ENCODE data around the gene MIA3. TPM values are rescaled to one million over a fixed set of nuclear protein-coding genes. Genes with fewer than 3 reads are reported as not detected.
A peak's percentile ranks its signal among the peaks of the same experiment; 100 is the strongest.

The MIA3 gene
- total and polyA plus RNA-seq, 9 of the 15 experiments (the other 6 are each of a cell fraction or from before 2014, with no cell fraction given): 21.6 to 89.4 (median 40.8) TPM

DNA sequence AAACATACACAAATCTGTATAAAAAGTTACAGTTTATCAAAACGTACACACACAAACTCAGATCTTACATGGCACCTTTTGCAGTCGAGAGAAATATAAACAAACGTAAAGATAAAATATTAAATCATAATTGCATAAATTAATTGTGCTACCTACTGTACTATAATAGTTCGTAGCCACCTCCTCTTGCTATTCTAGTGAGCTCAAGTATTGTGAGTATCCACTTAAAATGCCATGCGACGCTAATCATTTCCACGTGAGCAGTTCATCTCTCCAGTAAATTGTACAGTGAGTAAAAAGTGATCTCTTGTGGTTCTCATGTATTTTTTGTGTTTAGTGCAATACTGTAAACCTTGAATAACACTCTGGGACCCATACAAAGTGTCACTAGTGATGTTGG lies 6.3 kb downstream of the MIA3 start:
- H3K4me3 ChIP-seq: no peak overlapping the region
- H3K9me1 ChIP-seq (ENCODE audit: control insufficient read depth, insufficient read depth, low read length): no peaks in the 10 kb centered on the region
- ATAC-seq: no peak
- peaks cover 0 to 5% of the 10 kb centered on the region in 2 experiments; a peak in 2 of 5 replicates for H3K4me1 ChIP-seq (replicated peaks in 1 of 2; ENCODE audit: control insufficient read depth in 2 of 2, insufficient read depth in 2 of 2, low read length in 2 of 2)
- no peak overlapping the region for H3K4me2 ChIP-seq (ENCODE audit: insufficient read depth, low read length)
- in situ Hi-C loops (cut with MboI): no loop called here
- peaks cover 78% of the 10 kb centered on the region for H3K36me3 ChIP-seq (ENCODE audit: control insufficient read depth, insufficient read depth, low read length)
- no peak overlapping the region for H3K9ac ChIP-seq (ENCODE audit: insufficient read depth in 1 of 2, low read depth in 2 of 2, low read length in 2 of 2)
- ChIA-PET CTCF (ENCODE audit: low intra/inter-chr PET ratio) (no interaction called here), POLR2A (interaction anchor here (1.4 kb wide), 1 partner anchor 10 kb away, joined by 5 read pairs; no protein-coding TSS in a partner anchor)
- BruUV-seq (replicated peaks): no TSS peak
- WGBS (ENCODE audit: insufficient coverage, low coverage, missing lambda C conversion rate): 95% methylated on average over 7 of the region's 7 CpGs
- H2AFZ ChIP-seq (ENCODE audit: low read depth, low read length): no peak overlapping the region
- no peak for TF ChIP-seq ELF1 (tag; IDR thresholded peaks at IDR 0.05)
- TF ChIP-seq, protein P1, sequence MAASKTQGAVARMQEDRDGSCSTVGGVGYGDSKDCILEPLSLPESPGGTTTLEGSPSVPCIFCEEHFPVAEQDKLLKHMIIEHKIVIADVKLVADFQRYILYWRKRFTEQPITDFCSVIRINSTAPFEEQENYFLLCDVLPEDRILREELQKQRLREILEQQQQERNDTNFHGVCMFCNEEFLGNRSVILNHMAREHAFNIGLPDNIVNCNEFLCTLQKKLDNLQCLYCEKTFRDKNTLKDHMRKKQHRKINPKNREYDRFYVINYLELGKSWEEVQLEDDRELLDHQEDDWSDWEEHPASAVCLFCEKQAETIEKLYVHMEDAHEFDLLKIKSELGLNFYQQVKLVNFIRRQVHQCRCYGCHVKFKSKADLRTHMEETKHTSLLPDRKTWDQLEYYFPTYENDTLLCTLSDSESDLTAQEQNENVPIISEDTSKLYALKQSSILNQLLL (CRISPR knock-in tag; IDR thresholded peaks at IDR 0.05; ENCODE audit: borderline replicate concordance): 0 out of 2 replicates have a peak, but pooled peaks have one; percentile 33
- TF ChIP-seq, protein P2, sequence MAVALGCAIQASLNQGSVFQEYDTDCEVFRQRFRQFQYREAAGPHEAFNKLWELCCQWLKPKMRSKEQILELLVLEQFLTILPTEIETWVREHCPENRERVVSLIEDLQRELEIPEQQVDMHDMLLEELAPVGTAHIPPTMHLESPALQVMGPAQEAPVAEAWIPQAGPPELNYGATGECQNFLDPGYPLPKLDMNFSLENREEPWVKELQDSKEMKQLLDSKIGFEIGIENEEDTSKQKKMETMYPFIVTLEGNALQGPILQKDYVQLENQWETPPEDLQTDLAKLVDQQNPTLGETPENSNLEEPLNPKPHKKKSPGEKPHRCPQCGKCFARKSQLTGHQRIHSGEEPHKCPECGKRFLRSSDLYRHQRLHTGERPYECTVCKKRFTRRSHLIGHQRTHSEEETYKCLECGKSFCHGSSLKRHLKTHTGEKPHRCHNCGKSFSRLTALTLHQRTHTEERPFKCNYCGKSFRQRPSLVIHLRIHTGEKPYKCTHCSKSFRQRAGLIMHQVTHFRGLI (CRISPR knock-in tag; IDR thresholded peaks at IDR 0.05): 0 out of 2 replicates have a peak, but pooled peaks have one; percentile 43
- DNase-seq (ENCODE audit: extremely low read depth in 1 of 4, low spot score in 3 of 4): no peak
- H3K79me2 ChIP-seq (ENCODE audit: control insufficient read depth, insufficient read depth, low read length): peaks cover 22% of the 10 kb centered on the region
- intact Hi-C loops (cut with micrococcal nuclease): no loop called here
- H4K20me1 ChIP-seq (replicated peaks; ENCODE audit: control insufficient read depth, insufficient read depth, low read length): peaks cover 9% of the 10 kb centered on the region; the same call in 1 of the 2 replicates
- no peaks in the 10 kb centered on the region for H3K9me3 ChIP-seq (replicated peaks; ENCODE audit: control insufficient read depth, insufficient read depth, low read depth, low read length)
- no peaks in the 10 kb centered on the region for H3K27me3 ChIP-seq (ENCODE audit: control insufficient read depth in 2 of 2, insufficient read depth in 2 of 2, low read length in 2 of 2)
- no peak overlapping the region for H3K27ac ChIP-seq (ENCODE audit: extremely low read depth, low read depth, low read length)
- FAIRE-seq: no peak
